ENCODE measurements around the gene SCAND1.
A peak's percentile ranks its signal among the peaks of the same experiment; 100 is the strongest.
"Not testable (repeated sequence)": the region's sequence is repeated elsewhere in the genome, so short reads cannot be mapped to it uniquely, and the experiment has no call there.

The SCAND1 gene

DNA sequence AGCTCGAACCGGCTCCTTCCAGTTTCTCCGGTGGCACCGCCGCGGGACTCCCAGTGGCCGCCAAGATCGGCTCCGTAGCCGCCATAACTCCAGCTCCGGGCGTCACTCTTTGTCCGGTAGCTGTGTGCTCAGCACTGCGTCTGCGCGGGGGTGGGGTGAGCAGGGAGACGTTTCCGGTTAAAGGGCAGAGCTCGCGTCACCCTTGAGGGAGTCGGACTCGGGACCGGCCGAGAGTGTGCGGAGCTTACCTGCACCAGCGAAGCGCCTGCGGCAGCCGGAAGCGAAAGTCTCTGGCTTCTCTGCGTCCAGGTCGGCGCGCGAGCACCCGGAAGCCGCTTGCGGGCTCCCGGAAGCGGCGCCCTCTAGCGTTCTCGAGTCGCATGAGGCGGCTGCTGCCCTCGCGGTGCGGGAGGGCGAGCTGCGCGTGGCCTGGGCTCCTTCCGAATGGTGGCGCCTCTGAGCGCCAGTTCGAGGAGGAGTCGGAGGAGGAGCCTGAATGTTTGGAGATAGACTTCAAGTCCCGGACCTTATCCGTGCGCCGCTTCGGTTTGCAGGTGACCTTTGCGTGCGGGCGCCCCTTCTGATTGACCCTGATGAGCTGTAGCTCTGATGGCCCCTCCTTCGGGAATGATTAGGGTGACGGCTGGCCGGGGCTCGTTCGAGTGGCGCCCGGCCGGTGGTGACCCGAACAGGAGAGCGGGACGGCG is at the start of gene SCAND1:
TSS of gene SCAND1 (minus strand) at position 303 of the 707 bp plus-strand sequence. CDS start at position 85, 218 bp downstream.
- peak; percentile 98 to 99 (median 98) for DNase-seq

DNA sequence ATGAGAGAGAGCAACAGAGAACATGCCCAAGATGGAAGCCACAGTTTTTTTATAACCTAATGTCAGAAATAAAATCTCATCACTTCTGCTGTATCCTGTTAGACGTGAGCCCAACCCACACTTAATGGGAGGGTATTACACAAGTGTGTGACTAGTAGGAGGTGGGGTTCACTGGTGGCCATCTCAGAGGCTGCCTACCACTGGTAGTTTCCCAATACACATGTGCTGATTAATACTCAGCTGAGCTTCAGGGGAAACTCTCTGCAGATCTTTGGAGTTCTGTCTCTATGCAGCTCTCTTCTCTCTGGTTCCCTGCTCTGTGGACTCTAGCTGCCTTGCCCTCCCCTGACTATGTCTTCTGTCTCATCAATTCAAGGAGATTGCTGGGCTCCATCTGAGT is 49.7 kb upstream of the SCAND1 start:
- DNase-seq: no peak

DNA sequence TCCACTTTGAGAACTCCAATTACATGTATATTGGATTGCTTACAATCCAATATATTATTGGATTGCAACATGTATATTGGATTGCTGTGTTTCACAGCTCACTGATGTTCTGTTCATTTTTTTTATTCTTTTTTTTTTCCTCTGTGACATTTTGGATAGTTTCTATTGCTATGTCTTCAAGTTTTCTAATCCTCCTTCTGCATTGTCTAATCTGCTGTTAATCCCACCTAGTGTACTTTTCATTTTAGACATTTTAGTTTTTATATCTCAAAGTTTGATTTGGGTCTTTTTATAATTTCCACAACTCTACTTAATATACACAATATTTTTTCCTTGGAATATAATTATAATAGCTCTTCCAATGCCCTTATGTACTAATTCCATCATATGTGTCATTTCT is 48.6 kb upstream of the SCAND1 start:
- no peak for DNase-seq

DNA sequence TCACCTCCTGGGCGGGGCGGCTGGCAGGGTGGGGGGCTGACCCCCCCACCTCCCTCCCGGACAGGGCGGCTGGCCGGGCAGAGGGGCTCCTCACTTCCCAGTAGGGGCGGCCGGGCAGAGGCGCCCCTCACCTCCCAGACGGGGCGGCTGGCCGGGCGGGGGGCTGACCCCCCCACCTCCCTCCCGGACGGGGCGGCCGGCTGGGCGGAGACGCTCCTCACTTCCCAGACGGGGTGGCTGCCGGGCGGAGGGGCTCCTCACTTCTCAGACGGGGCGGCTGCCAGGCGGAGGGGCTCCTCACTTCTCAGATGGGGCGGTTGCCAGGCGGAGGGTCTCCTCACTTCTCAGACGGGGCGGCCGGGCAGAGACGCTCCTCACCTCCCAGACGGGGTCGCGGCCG is 47.0 kb upstream of the SCAND1 start:
- DNase-seq: not testable (repeated sequence)

DNA sequence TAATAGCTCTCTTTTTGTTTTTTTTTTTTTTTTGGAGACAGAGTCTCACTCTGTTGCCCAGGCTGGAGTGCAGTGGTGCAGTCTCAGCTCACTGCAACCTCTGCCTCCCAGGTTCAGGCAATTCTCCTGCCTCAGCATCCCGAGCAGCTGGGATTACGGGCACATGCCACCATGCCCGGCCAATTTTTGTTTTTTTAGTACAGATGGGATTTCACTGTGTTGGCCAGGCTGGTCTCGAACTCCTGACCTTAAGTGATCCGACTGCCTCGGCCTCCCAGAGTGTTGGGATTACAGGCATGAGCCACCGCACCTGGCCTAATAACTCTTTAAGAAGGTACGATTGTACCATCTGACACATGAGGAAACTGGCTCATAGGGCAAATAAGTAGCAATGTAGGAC is 42.2 kb upstream of the SCAND1 start:
- DNase-seq: not testable (repeated sequence)

DNA sequence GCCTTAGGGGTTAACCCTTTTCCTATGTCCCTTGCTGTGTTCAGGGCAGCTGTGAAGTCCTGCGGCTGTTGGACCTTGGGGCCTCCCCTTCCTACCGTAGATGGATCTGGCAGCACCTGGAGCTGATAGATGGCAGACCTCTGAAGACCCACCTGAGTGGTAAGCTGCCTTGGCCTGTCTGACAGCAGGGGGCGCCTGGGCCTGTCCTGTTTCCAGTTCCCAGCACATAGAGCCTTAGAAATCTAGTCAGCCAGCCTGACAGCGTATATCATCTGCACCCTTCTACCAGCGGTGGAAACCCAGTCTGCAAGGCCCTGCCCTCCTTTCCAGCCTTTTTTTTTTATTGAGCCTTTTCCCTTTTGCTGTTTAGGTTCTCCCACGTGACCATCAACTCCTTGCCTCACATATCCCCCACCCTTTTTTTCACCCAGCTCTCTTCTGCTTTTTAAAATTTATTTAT is 40.7 kb upstream of the SCAND1 start:
- DNase-seq: peak; percentile 66 to 90 (median 77)

DNA sequence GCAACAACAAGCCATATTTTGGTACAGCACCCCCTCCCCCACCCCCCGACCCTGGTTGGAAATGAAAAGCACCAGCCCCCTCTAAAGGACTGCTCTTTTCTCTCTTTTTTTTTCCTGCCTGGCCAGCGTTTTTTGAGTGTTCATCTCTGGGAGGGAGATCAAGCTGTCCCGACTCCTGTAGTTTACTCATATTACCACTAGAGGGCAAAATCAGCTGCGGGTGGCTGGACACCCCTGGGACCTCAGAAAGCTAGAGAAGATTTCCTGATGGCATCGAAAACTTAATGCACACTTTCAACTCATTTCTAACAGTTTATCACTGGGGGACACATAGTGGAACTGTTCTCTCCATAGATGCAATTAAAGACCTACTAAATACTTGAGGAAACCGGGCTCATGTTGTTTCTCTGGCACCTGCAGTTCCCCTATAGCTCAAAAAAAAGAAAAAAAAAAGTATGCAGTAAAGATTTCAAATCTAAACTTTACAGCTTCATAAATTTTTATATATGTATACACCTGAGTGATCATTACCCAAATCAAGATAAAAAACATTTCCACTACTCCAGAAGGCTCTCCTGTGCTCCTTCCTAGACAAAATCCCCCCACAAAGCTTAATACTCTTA is 38.5 kb upstream of the SCAND1 start:
- DNase-seq: peak; percentile 51 to 85 (median 63)

DNA sequence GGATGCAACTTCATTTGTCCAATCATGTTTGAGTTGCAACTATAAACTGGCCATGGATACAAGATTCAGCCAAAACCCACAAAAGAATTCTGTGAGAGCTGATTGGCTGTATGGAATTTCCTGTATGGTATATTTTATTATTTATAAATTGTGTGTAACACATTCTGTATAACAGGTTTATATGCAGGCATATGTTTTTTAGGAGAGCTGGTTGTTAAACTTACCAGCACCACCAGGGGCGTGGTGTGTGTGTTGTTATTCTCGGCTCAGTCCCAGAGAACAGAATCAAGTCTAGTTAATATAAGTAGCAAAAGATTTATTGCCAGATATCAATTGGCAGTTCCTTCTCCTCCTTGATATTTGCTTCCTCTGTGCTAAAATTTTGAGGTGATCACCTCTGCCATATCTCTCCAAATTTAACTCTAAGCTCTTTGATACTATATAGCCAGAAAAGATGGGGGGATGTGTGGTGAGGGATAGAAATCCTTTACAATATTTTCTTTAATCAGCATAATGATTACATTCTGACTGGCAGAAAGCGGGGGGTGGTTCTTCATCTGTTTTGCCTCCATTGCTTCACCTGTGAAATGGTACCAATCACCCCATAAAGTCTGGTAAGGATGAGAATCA is 37.0 kb upstream of the SCAND1 start:
- peak in 1 of 3 experiments; percentile 23 for DNase-seq

DNA sequence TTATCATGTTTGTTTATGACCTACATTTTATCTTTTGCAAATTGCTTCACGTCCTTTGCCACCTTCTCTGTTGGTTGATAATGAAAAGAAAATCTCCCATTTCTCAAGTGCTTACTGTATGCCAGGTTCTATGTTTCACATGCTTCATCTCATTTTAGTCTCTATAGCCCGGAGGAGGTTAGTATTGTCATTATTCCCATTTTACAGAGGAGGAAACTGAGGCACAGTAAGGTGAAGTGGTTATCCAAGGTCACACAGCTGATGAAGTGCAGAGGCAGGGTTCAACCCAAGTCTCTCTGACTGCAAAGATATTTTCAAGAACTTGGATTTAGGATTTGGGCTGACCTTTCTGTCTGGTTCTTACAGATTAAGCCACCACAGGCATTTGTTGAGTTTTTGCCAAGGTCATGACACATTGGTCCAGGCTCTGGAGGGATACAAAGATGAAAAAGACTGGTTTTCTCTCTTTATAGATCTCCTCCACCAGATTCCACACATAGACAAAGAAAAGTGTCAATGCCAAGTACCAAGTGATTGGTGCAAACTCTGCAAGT is 34.7 kb upstream of the SCAND1 start:
- no peak for DNase-seq

DNA sequence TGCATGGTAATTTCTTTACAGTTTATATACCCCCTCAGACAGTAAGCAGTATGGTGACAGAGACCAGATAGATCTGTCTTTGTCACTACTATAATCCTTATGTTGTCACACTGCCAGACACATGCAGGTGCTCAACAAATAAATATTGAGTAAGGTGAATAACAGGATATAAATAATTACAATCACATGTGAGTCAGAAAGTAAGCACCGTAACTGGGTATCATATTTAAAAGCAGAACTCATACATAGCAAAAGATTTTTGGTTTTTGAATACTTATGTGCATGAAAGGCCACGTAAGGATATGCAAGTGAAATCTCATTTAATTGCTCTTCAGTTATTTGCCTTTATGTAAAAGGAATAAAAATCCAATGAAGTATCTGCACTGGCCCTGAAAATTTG is 31.5 kb upstream of the SCAND1 start:
- DNase-seq: peak in 1 of 3 experiments; percentile 18

DNA sequence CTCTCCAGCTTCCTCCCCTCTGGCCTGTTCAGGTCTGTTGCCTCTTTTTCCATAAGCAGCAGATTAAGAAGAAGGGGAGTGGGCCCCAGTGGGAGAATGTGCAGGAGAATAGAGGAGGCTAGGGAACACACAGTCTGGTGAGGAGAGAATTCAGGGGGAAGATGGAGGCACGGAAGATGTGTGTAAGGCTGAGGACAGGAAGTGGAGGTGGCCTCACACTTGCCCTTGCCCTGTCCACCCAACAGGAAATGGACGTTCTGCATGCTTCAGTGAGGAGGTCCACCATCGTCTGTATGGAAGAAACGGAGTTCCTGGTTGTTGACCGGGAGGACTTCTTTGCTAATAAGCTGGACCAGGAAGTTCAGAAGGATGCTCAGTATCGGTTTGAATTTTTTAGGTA is 30.1 kb upstream of the SCAND1 start:
- no peak for DNase-seq

DNA sequence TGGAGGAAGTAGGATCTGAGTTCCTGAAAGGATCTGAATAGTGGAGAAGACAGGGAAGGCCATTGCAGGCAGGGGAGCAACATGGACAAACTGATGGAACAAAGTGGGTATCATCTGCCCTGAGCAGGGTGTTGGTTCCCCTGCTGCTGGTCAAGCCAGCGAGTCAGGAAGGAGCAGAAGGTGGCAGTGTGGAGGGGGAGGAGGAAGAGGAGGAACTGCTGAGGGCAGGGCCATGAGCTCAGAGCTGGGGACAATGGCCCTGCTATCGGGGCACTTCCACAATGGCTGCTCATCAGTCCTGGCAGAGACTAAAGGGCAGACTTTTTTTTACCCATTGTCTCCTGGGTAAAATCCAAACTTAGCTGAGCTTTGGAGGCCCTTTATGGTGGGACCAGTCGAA is 27.7 kb upstream of the SCAND1 start:
- no peak for DNase-seq

DNA sequence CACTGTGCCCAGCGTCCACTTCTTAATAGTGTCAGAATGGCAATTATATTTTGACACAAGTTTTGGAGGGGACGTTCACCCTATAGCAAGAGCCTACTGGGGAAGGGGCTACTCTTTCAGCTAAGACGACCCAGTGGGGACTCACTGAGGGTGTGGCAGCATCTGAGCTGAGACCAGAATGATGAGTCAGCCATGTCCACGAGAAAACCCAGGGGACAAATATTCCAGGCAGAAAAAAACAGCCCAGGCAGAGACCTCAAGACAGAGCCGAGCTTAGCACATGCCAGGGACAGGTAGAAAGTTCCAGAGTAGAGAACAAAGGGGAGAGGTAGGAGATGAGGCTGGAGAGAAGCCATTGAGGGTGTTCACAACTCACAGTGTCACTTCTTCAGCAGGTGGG is 25.2 kb upstream of the SCAND1 start:
- DNase-seq: no peak

DNA sequence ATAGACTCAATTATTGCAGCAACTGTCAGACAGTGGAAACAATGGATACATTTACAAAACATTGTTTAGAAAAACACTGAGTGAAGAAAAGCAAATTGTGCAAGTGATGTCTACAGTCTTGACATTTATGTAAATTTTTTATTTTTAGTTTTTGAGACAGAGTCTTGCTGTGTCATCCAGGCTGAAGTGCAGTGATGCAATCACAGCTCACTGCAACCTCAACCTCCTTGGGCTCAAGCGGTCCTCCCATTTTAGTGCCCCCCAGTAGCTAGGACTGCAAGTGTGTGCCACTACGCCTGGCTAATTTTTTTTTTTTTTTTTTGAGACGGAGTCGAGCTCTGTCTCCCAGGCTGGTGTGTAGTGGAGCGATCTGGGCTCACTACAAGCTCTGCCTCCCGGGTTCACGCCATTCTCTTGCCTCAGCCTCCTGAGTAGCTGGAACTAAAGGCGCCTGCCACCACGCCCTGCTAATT is 23.8 kb upstream of the SCAND1 start:
- no peak for DNase-seq

DNA sequence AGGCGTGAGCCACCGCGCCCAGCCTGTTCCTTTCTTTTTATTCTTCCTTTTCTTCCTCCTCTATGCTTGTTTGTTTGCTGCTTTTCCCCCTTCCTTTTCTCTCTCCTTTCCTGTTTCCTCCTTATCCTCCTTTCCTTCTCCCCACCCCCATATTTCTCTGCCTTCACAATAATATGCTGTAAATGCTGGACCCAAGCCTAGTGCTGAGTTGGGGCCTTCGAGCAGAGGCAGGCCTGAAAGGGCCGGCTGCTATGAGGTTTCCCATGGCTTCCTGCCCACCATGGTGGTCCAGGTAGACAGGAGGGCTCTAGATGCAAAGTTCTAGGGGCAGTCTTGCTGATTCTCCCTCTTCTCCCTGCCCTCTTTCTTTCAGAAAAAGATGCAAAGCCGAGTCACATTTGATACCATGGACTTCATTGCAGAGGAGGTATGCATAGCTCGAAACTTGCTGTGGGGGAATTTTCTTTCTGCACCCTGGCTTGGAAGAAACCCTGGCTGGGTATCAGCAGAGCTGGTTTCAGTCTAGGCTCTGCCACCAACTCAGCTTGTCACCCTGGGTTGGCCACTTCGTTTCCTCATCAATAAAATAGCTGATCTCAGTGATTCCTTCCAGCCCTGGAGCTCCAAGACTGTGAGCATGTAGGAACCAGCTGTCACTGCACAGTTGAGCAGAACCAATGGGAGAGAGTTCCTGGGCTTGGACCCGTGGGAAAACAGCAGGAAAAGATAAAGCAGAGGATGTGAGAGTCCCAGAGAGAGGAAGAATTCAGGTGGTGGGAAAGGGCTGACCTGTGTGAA is 21.5 kb upstream of the SCAND1 start:
- no peak for DNase-seq

DNA sequence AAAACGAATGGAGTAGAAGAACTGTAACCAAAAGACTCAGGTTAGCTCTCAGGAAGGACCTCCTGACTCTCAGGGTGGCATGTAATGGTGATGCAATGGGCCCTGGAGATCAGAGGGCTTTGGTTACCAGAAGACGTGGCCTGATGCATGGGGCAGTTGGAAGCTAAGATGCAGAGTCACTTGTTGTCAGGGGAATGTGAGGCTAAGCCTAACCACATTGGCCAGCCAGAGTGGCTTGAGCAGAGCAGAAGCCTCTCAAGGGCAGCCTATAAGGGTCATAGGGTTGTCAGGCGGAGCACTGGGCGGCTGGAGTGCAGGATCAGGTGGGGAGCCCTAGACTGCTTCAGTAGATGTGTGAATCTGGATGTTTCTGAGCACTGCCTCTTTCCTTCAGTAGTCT is 20.0 kb upstream of the SCAND1 start:
- DNase-seq: no peak

DNA sequence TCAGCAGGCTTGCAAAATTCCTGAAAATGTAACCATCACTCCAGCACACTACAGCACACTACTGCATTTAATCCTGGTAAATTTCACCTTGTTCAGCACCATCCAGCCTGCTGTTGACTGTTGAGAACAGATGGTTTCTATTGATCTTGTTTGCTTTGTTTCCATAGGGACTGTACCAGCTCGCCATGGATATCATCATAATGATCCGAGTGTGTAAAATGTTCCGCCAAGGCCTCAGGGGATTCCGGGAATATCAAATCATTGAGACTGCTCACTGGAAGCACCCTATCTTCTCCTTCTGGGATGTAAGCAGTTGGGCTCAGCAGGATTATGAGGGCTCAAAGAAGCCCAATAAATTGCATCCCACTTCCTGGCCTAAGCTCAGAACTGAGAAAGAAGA is 18.2 kb upstream of the SCAND1 start:
- peak in 2 of 3 experiments; percentile 38 to 84 for DNase-seq

DNA sequence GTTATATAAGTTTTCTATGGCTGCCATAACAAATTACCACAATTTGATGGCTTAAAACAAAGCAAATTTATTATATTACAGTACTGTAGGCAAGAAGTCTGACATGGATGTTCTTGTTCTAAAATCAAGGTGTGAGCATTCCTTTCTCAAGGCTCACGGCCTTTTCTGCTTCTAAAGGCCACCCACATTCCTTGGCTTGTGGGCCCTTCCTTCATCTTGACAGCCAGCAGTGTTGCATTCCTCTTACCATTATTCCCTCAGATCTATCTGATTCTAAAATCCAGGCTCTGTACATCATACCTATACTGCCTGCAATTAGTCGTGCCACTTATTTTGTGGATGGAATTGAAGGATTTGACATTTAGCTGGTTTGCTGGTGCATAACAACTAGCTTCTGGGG is 17.7 kb upstream of the SCAND1 start:
- no peak for DNase-seq

DNA sequence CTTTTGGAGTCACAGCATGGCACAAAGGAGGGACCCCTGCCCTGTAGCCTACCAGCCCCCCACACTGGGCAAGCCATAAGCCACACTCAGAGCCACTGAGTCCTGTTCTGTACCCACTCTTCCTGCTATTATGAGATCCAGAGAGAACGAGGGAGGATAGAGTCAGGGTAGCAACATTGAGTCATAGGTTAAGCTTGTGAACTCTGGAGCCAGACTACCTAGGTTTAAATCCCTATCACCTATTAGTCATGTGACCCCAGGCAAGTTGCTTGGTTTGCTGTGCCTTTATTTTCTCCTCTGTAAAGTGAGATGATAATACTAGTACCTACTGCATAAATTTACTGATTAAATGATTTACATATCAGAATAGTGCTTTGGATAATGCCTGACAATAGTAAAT is 14.6 kb upstream of the SCAND1 start:
- no peak for DNase-seq

DNA sequence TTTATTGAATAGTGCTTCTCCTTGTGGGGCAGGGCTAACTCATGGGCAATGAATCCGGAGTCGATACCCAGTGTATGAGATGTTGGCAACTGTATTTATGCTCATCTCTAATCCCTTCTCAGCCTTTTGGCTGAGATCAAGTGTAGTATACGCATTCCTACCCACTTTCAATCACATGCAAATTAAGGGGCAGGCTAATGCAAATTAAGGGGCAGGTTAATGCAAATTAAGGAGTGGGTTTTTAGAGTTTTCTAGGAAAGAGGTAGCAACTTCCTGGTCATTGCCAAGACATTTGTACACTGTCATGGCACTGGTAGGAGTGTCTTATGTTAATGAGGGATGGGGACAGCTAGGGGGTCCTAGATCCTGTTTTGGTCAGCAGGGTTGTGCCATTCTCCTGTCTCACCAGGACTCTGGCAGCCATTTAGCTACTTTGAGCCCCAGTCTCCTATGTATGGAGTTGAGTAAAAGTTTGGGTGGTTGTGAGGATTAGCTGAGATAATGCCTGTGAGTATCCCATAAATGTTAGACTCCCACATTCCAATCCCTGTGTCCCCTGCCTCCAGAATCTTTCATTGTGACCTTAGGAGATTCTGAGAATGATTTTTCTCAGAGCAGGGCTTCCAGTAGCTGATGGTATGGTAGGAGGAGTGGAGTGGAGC is 13.8 kb upstream of the SCAND1 start, which contains the start of gene CNBD2:
TSS of gene CNBD2 (plus strand) at position 612 of the 662 bp plus-strand sequence. CDS start 173 bp downstream, outside the sequence.
- no peak for DNase-seq

DNA sequence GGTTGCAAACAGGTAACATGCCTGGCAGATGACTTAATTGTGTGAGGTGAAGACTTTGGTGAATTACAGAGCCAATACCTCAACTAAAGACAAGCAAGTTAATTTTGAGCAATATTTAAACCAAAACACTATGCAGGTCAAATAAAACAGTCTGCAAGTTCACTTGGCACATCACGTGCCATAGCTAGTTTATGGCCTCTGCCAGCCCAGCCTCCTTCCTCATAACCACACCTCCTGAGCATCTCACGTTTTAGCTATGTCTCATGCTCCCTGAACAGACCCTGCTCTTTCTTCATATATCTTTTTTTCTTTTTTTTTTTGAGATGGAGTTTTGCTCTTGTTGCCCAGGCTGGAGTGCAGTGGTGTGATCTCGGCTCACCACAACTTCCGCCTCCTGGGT is 9.6 kb upstream of the SCAND1 start:
- DNase-seq: no peak

DNA sequence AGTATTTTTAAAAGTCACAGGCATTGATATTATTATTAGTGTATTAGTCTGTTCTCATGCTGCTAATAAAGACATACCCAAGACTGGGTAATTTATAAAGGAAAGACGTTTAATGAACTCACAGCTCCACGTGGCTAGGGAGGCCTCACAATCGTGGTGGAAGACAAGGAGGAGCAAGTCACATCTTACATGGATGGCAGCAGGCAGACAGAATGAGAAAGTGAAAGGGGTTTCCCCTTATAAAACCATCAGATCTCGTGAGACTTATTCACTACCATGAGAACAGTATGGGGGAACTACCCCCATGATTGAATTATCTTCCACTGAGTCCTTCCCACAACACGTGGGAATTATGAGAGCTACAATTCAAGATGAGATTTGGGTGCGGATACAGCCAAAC is 5.0 kb upstream of the SCAND1 start:
- not testable (repeated sequence) for DNase-seq
